Colonic mucosa (tissue), 4 donors: Measurements from ENCODE around the gene ABCA7. TPM values are rescaled to one million over a fixed set of nuclear protein-coding genes. Genes with fewer than 3 reads are reported as not detected.

Experiments used
- DNase-seq: peaks from one replicate; pipeline ENCODE4 v3.0.0-alpha.2; 2020
- H3K27ac ChIP-seq: fragments of 200-600 bp; one replicate; pipeline ENCODE4 v1.8.0; 2021
- H3K27me3 ChIP-seq: fragments of 200-600 bp; one replicate; pipeline ENCODE4 v1.8.0; 2021
- H3K36me3 ChIP-seq: fragments of 200-600 bp; one replicate; pipeline ENCODE4 v1.8.0; 2021
- H3K4me1 ChIP-seq: fragments of 200-600 bp; one replicate; pipeline ENCODE4 v1.8.0; 2021; ENCODE audit warnings: mild to moderate bottlenecking
- H3K4me3 ChIP-seq: fragments of 200-600 bp; one replicate; pipeline ENCODE4 v1.8.0; 2021
- H3K9ac ChIP-seq, 2 donors: one replicate each; pipeline ENCODE4 v1.7.0; 2013; ENCODE audit warnings: control low read depth in 2 of 2, low read depth in 2 of 2, low read length in 2 of 2
- H3K9me3 ChIP-seq: fragments of 200-600 bp; one replicate; pipeline ENCODE4 v1.8.0; 2021
- intact Hi-C: fragments of 100-400 bp; cut with DNase I; formaldehyde crosslinking; loops from one replicate; pipeline ENCODE4 v1.14.1; 2022
- total RNA-seq, 2 donors: library from RNA; stranded (reverse); fragmentation: NEBNext Ultra II Directional in 1 of 2; extraction: Animal tissue kit (Norgen Biotek cat#: 25700) in 1 of 2; gene quantifications; one replicate each; pipeline ENCODE4 v1.2.1, GENCODE V29; 2021
- TF ChIP-seq, protein P1 (sequence below): fragments of 200-600 bp; IDR thresholded peaks from one replicate; pipeline ENCODE4 v1.8.0; 2022; ENCODE audit warnings: antibody characterized with exemption, mild to moderate bottlenecking
- donor health status: healthy.
- donor health status: DM: no; HTN: no; CAD: no.
- donor health status: DM: no; HTN: no; CAD: no.

Gene ABCA7
- total RNA-seq, 2 donors from 2014 or later: 23.9 to 31.6 TPM

GRCh38 chr19:1087813-1088415 lies 48.0 kb downstream of the ABCA7 start:
- TF ChIP-seq, protein P1, sequence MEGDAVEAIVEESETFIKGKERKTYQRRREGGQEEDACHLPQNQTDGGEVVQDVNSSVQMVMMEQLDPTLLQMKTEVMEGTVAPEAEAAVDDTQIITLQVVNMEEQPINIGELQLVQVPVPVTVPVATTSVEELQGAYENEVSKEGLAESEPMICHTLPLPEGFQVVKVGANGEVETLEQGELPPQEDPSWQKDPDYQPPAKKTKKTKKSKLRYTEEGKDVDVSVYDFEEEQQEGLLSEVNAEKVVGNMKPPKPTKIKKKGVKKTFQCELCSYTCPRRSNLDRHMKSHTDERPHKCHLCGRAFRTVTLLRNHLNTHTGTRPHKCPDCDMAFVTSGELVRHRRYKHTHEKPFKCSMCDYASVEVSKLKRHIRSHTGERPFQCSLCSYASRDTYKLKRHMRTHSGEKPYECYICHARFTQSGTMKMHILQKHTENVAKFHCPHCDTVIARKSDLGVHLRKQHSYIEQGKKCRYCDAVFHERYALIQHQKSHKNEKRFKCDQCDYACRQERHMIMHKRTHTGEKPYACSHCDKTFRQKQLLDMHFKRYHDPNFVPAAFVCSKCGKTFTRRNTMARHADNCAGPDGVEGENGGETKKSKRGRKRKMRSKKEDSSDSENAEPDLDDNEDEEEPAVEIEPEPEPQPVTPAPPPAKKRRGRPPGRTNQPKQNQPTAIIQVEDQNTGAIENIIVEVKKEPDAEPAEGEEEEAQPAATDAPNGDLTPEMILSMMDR: no peak
- intact Hi-C loops: no loop called here
- peak overlapping the region; percentile 41 for H3K27ac ChIP-seq
- H3K27me3 ChIP-seq: no peaks in the 10 kb centered on the region
- DNase-seq: no peak
- no peaks in the 10 kb centered on the region for H3K4me1 ChIP-seq
- peak overlapping the region; percentile 5 to 24 for H3K9ac ChIP-seq
- no peaks in the 10 kb centered on the region for H3K9me3 ChIP-seq
- peaks cover 5% of the 10 kb centered on the region for H3K36me3 ChIP-seq
- H3K4me3 ChIP-seq: no peak overlapping the region

- Histone ChIP-seq H3K27me3 (no peaks in the 10 kb centered on the region), H3K4me3 (no peak overlapping the region), H3K9me3 (no peaks in the 10 kb centered on the region), H3K27ac (peak overlapping the region; percentile 41), H3K36me3 (peaks cover 5% of the 10 kb centered on the region), H3K9ac (peak overlapping the region; percentile 5 to 24), H3K4me1 (no peaks in the 10 kb centered on the region)
- TF ChIP-seq, protein P1: no peak
- intact Hi-C loops: no loop called here
- no peak for DNase-seq
Measured at GRCh38 chr19:1088416-1089010, 48.6 kb downstream of the ABCA7 start.

GRCh38 chr19:1089126-1089771 lies 49.3 kb downstream of the ABCA7 start:
- Histone ChIP-seq H3K9me3 (no peaks in the 10 kb centered on the region), H3K27ac (no peak overlapping the region), H3K4me3 (no peak overlapping the region), H3K36me3 (peaks cover 5% of the 10 kb centered on the region), H3K9ac (no peak overlapping the region), H3K27me3 (no peaks in the 10 kb centered on the region), H3K4me1 (peaks cover 7% of the 10 kb centered on the region)
- no peak for DNase-seq
- TF ChIP-seq, protein P1: no peak
- intact Hi-C loops: no loop called here

- Histone ChIP-seq H3K27ac (no peak overlapping the region), H3K36me3 (peaks cover 5% of the 10 kb centered on the region)
- intact Hi-C loops: no loop called here
Measured at GRCh38 chr19:1089891-1090290, 50.0 kb downstream of the ABCA7 start.

DNA sequence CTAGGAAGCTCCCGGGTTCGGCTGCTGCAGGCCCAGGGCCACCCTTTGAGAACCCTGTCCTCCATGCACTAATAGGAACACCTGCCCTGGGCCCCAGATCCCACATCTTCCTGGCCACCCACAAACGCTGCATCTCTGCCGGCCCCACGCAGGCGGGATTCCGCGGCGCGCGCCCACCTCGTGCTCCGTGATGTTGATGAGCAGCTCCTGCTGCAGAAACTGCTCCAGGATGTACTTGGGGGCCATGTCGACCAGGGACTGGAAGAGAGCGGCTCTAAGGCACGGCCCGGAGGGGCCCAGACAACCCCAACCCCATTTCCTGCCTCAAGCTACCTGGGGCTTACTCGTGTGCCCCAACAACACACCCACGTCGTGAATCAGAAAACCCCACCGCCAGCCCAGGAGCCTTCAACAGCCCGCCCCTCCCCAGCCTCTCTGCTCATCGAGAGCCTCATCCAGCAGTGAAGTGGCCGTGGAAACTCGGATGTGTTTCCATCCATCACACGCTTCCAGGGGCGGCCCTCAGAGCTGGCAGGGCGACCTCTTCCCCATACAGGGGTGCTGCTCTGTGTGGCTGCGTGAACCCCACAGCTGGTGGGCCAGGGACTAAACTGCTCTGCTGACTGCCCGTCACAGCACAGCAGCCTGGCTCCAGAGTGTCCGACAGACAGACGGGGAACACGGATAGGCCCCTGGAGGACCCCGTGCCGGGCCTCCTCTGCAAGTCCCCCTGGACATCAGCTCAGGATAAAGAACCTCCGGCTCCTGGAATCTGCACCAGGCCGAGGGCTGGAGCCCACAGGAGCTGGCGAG lies 51.0 kb downstream of the ABCA7 start:
- TF ChIP-seq, protein P1: no peak
- Histone ChIP-seq H3K9me3 (no peaks in the 10 kb centered on the region), H3K36me3 (peaks cover 5% of the 10 kb centered on the region), H3K4me1 (peaks cover 13% of the 10 kb centered on the region), H3K27me3 (no peaks in the 10 kb centered on the region), H3K9ac (no peak overlapping the region), H3K27ac (no peak overlapping the region), H3K4me3 (no peak overlapping the region)
- intact Hi-C loops: no loop called here
- DNase-seq: no peak

More at GRCh38 chr19:1089891-1090290, 50.0 kb downstream of the ABCA7 start:
- Histone ChIP-seq H3K4me1 (peaks cover 8% of the 10 kb centered on the region), H3K27me3 (no peaks in the 10 kb centered on the region), H3K9me3 (no peaks in the 10 kb centered on the region), H3K9ac (no peak overlapping the region), H3K4me3 (no peak overlapping the region)
- TF ChIP-seq, protein P1: no peak
- no peak for DNase-seq
